GM18511 (cell line): ENCODE measurements around the gene TRRAP.

ENCODE experiments used
- ATAC-seq: cut with Tn5 transposase; IDR thresholded peaks from one replicate; pipeline ENCODE4 v1.9.1; 2021; ENCODE audit warnings: mild to moderate bottlenecking, moderate library complexity; ENCODE audit not compliant: unreplicated experiment

TRRAP gene

DNA sequence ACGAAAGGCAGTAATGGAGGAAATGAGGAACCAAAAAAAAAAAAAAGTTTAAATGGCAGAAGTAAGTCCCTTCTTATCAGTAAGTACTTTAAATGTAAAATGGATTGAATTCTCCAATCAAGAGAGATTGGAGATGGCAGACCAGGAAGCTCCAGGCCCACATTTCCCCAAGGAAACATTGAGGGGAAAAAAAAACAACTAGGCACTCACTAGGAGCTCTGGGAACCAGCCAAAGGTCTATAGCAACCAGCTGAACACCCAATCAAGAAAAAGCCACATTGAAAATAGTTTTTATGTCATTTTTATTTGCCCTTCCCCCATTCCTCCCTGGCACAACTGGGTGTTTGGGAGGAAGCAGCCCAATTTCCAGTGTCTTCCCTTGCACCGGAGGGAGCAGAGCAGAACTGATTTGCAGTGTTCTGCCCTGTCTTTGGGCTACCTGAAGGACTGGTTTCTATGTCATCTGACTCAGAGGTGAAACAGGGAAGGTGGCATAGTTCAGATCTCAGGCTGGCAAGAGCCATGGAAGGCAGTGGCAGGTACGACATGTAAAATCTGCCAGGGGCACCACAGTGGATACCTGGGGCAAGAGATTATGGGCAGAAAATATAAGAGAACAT, 143.7 kb downstream of the TRRAP start:
- ATAC-seq, result no peak

DNA sequence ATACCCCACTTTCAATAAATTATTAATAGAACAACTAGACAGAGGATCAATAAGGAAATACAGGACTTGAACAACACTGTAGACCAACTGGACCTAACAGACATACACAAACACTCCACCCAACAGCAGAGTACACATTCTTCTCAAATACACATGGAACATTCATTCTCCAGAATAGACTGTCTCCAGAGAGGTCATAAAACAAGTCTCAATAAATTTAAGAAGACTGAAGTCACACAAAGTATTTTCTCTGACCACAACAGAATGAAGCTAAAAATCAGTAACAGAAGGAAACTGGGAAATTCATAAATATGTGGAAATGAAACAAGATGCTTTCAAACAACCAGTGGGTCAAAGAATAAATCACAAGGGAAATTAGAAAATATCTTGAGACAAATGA, 145.7 kb downstream of the TRRAP start:
- ATAC-seq, result no peak

DNA sequence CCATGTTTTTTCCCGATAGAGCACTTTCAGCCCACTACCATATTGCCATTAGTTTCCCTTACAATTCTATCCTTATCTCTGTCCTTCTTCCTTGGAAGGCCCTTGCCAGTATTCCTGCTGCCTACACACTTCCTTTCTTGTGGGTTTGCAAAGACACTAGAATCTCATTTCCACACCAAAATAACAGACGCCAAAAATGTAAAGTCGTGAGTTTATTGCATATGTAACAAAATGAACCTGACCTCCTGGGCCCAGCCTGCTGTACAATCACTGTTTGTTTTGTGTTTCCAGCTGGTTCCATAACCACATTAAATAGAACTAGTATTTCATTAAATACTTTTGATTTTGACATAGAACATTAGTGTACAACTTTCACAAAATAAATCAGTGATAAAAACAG, 148.9 kb downstream of the TRRAP start:
- ATAC-seq, result no peak

DNA sequence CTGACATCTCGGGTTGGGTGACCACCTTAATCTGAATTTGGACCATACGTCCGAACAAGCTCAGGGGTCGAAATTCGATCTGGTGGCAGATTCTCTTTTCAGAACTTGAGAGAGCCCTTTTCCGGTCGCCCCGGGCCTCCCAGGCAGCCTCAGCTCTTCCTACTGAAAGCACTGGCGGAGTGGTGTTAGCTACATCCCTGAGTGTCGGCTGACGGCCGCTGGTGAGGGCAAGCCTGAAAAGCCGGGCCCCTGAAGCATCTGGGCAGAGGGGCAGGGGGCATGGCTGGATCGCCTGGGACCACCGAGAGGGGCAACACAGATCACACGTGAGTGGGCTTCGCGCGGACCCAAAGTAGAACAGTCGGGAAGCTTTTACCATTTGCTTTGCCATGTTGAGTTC, 149.5 kb downstream of the TRRAP start:
- ATAC-seq, result no peak

DNA sequence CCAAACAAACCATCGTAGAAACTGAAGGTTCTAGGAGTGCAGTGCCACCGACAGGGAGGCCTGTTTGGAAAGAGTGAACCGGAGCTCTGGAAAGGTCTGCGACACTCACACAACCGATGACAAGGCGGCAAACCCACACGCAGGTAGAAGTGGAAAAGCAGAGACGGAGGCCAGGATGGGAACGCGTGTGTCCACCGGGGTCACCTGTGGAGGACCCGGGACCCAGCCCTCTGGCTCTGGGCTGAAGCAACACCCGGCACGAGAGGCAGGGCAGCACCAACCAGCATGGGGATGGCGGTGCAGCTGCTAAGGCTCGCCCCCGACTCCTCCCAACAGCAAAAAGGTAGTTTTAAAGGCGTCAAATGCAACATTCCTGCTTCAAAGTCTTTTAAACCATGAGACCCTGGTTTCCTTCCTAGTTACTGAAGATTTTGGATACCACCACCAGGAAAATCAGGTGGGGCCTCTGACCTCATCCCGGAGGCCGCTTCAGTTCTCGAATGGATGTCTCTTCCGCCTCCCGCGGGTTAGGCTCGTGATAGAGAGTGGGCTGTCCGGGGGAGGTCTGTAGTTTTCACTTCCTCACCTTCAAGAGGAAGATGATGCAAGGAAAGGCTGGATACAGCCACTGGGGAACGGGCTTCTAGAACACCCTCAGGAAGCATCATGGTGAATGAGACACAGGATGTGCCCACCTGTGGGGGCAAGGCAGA, 150.1 kb downstream of the TRRAP start:
- ATAC-seq, result no peak

DNA sequence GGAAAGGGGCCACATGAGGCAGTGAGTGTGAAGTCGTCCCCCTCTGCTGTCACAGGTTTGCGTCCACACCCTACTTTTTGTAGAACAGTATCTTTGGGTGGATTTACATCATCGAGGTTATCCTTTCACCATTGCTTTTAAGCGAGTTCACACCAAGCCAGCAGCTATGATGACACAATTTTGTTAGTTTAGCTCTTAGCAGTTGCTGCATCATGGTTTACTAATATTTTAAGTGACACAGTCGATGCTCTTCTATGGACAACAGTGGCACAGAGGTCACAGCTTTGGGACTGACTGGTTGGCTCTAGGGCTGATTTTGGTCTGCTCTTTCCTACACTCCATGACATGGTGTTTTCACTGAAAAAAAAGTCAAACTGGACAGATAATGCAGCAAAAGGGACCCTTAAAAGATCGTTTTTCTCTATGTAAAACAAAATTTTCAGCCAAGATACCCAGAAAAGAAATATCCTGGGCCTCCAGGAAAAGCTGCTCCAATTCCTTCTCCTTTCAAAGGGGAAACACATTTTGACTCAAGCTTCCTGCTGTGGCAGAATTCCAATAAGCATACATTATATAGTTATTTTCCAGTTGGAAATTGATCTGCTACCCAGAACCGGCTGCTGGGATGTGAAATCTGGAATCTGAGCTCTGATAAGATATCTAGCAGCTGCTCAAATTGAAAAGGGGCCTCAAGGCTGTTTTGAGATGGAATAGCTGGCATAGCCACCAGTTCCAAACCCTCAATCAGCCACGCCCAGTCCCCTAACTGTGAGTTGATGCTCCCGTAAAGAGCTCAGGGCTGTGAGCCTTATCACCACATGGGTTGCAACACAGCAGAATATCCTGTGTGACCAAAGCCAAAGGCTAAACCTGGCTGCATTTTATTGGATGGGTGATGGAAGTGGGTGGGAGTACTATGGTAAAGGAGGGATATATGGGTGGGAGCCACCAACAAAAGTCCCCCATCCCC, 151.4 kb downstream of the TRRAP start:
- ATAC-seq, result no peak

DNA sequence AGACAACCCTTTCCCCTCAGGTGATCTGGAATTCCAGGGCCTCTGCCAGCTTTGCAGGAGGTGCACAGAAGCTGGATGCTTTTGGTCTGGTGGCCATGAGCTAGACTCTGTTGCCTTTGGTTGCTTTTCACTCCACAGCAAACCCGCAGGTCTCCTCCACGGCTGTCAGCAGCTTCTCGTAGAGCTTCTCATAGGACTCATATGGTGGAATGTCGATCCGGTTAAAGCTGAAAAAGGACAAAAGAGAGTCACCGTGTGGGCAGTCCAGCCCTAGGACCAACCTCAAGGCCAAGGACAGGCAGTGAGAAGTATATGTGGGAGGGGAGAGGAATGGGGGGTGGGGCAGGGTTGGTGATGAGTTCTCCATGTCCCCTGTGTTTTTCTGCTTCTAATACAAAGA, 152.1 kb downstream of the TRRAP start:
- ATAC-seq, result no peak

DNA sequence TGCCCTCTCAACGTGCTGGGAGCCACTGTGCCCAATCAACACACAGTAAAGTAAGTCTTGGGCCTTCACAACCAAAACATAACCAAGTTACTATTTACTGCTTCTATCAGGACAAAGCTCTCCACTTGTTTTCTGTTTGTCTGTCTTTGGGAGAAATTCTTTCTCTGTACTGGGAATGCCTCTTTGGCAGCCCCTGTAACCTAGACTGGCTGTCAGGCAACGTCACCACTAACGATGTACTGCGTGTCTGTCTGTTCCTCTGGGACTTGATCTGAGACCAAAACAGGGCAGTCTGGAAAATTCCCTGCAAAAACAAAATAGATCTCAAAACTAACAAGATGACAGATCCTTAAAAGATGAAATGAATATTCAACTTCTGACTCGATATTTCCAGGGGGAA, 152.6 kb downstream of the TRRAP start:
- no peak for ATAC-seq

DNA sequence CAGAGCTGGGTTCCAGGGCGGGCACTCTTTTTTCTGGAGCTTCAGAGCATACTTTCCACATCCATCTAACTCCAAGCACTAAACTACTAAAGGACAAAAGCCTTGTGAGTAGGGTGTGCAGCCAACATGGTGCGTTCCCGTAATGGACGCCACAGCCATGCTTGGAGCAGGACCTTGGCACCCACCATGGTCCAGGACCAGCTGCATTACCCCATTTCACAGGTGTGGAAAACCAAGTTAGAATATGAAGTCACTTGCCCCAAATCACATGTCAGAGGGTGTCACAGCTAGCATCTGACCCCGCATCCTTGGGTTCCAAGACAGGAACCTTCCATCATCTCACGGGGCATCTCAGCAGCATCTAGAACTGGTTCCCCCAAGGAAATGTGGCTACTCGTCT, 153.2 kb downstream of the TRRAP start:
- no peak for ATAC-seq

DNA sequence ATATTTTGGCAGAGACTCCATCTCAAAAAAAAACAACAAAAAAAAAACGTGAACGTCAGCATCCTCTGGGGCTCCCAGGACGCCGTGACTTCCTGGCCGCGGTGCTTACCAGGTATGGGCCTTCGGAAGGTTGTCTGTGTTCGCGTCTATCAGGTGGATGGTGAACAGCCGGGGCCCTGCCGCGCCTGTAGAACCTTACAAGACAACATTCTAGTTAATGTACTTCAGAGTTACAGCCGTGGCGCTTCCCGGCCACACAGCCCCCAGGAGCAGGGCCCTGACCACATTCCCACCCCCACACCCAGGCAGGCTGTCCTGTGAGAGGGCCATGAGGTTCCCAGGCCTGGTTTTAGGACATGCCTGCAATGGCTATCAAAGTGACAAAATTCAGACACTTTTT, 154.6 kb downstream of the TRRAP start:
- ATAC-seq, result no peak

DNA sequence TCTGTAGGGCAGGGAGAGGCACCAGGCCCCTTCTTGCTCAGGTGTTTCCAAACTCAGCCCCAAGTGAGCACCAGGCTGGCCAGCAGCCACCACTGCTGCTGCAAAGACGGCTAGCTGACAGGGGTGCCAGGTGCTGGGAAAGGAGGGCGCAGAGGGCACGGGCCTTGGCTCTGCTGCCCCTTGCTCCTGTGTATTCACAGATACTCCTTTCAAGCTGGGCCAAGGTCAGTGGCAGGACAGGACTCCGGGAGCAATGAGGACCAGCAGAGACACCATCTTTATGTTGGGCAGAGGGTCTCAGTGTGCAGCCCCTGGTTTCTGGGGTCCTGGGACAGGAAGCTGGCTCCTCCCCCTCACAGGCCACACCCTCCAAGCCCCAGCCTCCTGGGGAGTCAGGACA, 155.4 kb downstream of the TRRAP start:
- no peak for ATAC-seq

DNA sequence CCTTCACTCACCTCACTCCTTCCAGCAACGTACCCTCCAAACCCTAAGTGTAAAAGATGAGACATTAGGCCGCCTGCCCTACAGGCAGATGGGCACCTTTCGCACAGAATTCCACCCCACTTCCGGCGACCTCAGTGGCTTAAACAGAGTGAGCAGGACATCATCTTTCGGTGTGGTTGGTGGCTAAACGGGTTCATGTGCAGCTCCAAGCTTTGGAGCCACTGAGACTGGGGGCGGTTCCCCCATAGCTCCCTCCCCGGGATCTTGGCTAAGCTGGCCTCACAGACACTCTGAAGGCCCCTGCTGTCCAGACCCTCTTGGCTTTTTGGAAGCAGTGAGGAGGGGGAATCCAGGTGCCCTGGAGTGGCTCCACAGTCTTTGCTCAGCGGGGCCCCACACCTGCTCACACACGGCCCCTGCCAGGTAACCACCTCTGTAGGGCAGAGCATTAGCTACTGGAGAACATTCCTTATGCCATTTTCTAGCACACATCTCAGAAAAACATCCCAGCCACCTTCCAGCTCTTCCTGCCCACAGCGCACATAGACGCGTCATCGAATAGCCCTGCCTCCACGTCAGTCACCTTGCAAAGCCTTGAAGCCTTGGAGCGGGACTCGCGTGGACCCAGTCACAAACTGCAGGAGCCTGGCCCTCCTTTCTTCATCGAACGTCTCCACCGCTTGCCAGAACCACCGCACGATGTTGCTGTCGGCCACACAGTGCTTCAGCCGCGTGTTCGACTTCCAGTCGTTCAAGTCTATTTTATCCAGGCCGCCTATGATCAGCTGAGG, 156.8 kb downstream of the TRRAP start:
- ATAC-seq, result no peak

DNA sequence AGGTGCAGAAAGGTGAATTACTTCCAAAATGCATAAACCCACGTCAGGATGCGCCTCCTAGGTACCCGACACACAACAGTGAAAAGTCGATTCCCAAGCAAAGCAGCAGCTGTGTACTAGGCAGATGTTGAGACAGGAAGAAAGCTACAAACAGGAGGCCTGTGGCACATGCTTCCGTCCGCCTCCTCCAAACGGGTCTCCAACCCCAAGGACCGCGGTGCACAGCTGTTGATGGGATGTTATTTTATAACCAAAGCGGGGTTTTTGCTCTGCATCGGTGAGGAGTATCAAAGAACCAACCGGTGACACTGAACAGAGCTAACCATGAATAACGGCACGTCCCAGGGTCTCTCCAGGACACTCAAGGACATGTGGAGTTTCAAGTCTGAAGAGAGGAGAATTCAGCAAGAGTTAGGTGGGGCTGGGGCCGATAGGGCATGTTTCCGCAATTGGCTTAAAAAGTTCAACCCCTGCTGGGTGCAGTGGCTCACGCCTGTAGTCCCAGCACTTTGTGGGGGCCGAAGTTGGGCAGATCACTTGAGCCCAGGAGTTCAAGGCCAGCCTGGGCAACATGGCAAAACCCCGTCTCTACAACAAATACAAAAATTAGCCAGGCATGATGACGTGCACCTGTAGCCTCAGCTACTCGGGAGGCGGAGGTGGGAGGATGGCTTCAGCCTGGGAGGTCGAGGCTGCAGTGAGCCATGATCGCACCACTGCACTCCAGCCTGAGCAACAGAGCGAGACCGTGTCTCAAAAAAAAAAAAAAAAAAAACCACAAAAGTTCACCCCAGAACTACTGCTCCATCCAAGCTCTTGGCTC, 157.6 kb downstream of the TRRAP start:
- ATAC-seq, result no peak

DNA sequence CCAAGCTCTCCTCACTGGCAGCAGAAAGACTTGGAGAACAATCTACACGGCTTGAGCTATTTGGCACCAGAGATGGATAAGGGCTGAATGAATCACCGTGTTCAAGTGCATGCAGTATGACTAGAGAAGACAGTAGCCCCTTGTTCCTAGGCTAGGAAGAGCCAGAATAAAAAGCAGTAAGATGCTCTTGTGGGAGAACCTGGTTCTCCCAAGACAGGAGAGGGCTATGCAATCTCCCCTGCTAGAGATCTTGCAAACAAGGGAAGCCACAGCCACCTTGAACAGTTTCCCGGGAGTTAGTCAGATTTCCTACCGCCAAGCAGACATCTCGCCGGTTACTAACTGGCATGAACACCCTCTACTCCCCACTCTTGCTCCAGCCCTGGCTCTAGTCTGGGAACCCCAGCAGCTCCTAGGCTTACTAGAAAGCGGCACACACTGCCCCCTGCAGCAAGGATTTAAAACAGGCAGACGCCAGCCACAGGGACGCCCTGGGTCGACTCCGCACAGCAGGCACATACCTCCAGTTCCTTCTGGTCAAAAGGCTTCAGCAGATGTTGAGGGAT, 158.3 kb downstream of the TRRAP start:
- no peak for ATAC-seq

DNA sequence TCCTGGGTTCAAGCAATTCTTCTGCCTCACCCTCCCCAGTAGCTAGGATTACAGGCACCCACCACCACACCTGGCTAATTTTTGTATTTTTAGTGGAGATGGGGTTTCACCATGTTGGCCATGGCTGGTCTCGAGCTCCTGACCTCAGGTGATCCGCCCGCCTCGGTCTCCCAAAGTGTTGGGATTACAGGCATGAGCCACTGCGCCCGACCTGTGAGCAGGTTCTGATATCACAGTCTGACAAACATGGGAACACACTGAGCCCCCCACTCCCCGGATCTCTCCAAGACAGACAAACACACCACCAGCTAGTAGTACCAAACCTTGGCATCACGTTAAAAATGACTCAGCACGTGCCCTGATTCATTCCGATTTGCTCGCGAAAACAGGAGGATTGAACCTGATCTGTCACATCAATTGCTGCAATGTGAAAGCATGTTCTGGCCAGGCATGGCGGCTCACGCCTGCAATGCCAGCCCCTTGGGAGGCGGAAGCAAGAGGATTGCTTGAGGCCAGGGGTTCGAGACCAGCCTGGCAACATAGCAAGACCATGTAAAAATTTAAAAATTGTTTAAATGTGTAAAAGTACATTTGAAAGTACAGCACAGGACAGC, 159.1 kb downstream of the TRRAP start:
- ATAC-seq, result no peak

DNA sequence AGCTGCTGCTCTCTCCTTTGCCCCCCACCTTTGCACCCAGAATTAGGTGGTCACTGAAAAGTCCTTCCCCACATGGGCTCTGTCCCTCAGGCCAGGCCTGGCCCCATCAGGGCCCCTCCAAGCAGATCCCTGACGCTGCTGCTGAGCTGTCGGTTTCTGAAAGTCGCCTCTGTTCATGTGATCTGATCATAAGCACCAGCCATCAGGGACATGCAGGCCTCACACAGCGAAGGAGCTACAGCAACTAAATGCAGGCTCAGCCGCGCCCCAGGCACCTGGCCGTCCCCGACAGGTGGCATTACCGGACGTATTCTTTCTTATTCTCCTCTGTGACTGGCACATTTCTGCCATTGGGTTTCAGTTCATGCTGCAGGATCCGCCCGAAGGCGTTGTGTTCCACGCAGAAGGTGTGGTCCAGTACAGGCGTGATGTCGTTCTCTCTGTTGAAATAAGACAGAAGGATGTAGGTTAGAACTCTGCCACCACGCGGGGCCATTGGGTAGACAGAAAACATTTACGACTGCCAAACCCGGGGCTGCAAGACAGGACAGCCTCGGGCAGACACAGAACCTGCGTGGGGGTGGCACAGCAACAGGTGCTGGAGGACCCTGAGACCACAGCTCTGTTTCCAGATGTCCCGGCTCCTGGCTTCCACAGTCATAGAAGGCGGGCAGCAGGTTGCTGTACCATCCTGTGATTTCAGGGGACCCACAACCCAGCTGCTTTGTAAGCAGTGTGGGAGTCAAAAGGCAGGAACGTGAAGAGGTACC, 159.9 kb downstream of the TRRAP start:
- no peak for ATAC-seq

DNA sequence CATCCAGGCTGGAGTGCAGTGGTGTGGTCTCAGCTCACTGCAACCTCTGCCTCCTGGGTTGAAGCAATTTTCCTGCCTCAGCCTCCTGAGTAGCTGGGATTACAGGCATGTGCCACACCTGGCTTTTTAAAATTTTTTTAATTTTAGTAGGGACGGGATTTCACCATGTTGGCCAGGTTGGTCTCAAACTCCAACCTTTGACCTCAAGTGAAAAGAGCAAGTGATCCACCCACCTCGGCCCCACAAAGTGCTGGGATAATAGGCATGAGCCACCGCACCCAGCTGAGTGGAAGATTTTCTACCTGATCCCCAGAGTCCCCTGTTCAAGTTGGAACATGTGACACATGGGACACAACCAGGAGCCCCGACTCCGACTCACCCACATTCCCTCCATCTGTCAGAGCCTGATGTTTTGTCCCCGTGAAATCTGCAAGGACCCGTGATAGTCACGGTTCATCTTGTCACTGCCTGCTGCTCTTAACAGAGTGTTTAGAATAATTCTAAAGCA, 161.1 kb downstream of the TRRAP start:
- ATAC-seq, result no peak
